Measurements from ENCODE around the gene COL1A1. TPM values are rescaled to one million over a fixed set of nuclear protein-coding genes. Genes with fewer than 3 reads are reported as not detected.

Gene COL1A1
- polyA plus RNA-seq, 4 donors = 462 to 7,291 (median 934) TPM

Other genes with a start within 250 kb of the COL1A1 start
- gene DLX4, start 232.4 kb downstream of the COL1A1 start, polyA plus RNA-seq (ENCODE audit: insufficient read length in 4 of 4) = under 1 TPM in 3 of 4 donors, not detected in 1; 0.60 to 0.98 (median 0.66) TPM
- gene DLX3, start 206.4 kb downstream of the COL1A1 start, polyA plus RNA-seq (ENCODE audit: insufficient read length in 4 of 4) = 1 to 10 TPM in 3 of 4 donors, under 1 TPM in 1; 0.99 to 1.7 (median 1.3) TPM
- 100 to 1,000 TPM in 1 of 4 donors, 10 to 100 TPM in 3; 48.3 to 109 (median 88.1) TPM for gene ITGA3, start 145.5 kb downstream of the COL1A1 start, polyA plus RNA-seq (ENCODE audit: insufficient read length in 4 of 4)
- gene PDK2, start 106.3 kb downstream of the COL1A1 start, polyA plus RNA-seq (ENCODE audit: insufficient read length in 4 of 4) = 100 to 1,000 TPM in 3 of 4 donors, 10 to 100 TPM in 1; 68.8 to 113 (median 112) TPM
- gene SAMD14, start 71.5 kb downstream of the COL1A1 start, polyA plus RNA-seq (ENCODE audit: insufficient read length in 4 of 4) = 10 to 100 TPM in 3 of 4 donors, 1 to 10 TPM in 1; 9.2 to 19.0 (median 13.1) TPM
- gene PPP1R9B, start 51.0 kb downstream of the COL1A1 start, polyA plus RNA-seq (ENCODE audit: insufficient read length in 4 of 4) = 10 to 100 TPM; 40.5 to 54.9 (median 46.6) TPM
- gene SGCA, start 35.6 kb downstream of the COL1A1 start, polyA plus RNA-seq (ENCODE audit: insufficient read length in 4 of 4) = 1 to 10 TPM in 2 of 4 donors, under 1 TPM in 2; 0.48 to 1.5 (median 0.89) TPM
- 1 to 10 TPM in 3 of 4 donors, under 1 TPM in 1; 0.66 to 2.9 (median 1.9) TPM for gene TMEM92, start 72.8 kb upstream of the COL1A1 start, polyA plus RNA-seq (ENCODE audit: insufficient read length in 4 of 4)
- 10 to 100 TPM; 18.2 to 24.5 (median 19.1) TPM for gene XYLT2, start 144.5 kb upstream of the COL1A1 start, polyA plus RNA-seq (ENCODE audit: insufficient read length in 4 of 4)
- gene MRPL27, start 171.6 kb upstream of the COL1A1 start, polyA plus RNA-seq (ENCODE audit: insufficient read length in 4 of 4) = 10 to 100 TPM; 59.8 to 76.3 (median 69.4) TPM
- gene EME1, start 171.6 kb upstream of the COL1A1 start, polyA plus RNA-seq (ENCODE audit: insufficient read length in 4 of 4) = 1 to 10 TPM; 7.3 to 9.2 (median 8.0) TPM
- 10 to 100 TPM; 56.8 to 66.3 (median 64.4) TPM for gene LRRC59, start 195.9 kb upstream of the COL1A1 start, polyA plus RNA-seq (ENCODE audit: insufficient read length in 4 of 4)
- gene ACSF2, start 224.6 kb upstream of the COL1A1 start, polyA plus RNA-seq (ENCODE audit: insufficient read length in 4 of 4) = 100 to 1,000 TPM in 1 of 4 donors, 10 to 100 TPM in 3; 37.0 to 108 (median 78.9) TPM

All from left renal pelvis (tissue), 4 donors.